ENCODE measurements around the gene CCDC88C.

- TF ChIP-seq CTCF (IDR thresholded peaks at IDR 0.05; ENCODE audit: low read length) (no peak), EZH2 (IDR thresholded peaks at IDR 0.05; ENCODE audit: borderline replicate concordance, low read length) (no peak)
These were observed 180.4 kb downstream of the CCDC88C start for GRCh38 chr14:91237219-91237618.
